PC-3 (cell line): ENCODE data around the gene ZAP70. TPM values are rescaled to one million over a fixed set of nuclear protein-coding genes. Genes with fewer than 3 reads are reported as not detected.

Experiments
- ATAC-seq: fragments of 200-7000 bp; cut with Tn5 transposase; 2 replicates; pipeline ENCODE4 v1.9.1; 2020; ENCODE audit warnings: mild to moderate bottlenecking, moderate library complexity
- Bru-seq: library from RNA; stranded (reverse); fragments of 400-500 nt; gene quantifications from one replicate; lab custom pipeline; 2021; lab: Mats Ljungman, UMichigan
- BruChase-seq, 2 experiments: library from RNA; stranded (reverse); fragments of 400-500 nt; gene quantifications; one replicate each; lab custom pipeline; 2021; lab: Mats Ljungman, UMichigan
- BruUV-seq: library from RNA; stranded (reverse); fragments of 400-500 nt; replicated peaks from 2 replicates; lab custom pipeline; 2021; lab: Mats Ljungman, UMichigan
- CTCF ChIA-PET: fragments of 300-600 bp; sonication (Branson Sonifier 250); formaldehyde crosslinking; loops from one replicate; lab custom pipeline; 2022; ENCODE audit warnings: antibody characterized with exemption; lab: Charles Lee
- POLR2A ChIA-PET: fragments of 300-600 bp; sonication (Branson Sonifier 250); formaldehyde crosslinking; loops from one replicate; lab custom pipeline; 2022; ENCODE audit warnings: antibody characterized with exemption; ENCODE audit not compliant: unreplicated experiment; lab: Charles Lee
- DNase-seq: peaks from one replicate; pipeline ENCODE4 v3.0.0-alpha.2; 2015
- H2AFZ ChIP-seq: fragments of 300-600 bp; sonication (generic); 2 replicates; pipeline ENCODE4 v1.6.0; 2016; ENCODE audit warnings: antibody characterized with exemption, low read length
- H3F3A ChIP-seq: fragments of 300-600 bp; sonication (generic); one replicate; pipeline ENCODE4 v1.6.0; 2017; ENCODE audit warnings: antibody characterized with exemption, low read length, control low read depth, mild to moderate bottlenecking; ENCODE audit not compliant: unreplicated experiment
- H3K27ac ChIP-seq: fragments of 300-600 bp; sonication (generic); 2 replicates; pipeline ENCODE4 v1.5.1; 2016; ENCODE audit warnings: mild to moderate bottlenecking, low read length
- H3K27me3 ChIP-seq: fragments of 300-600 bp; sonication (generic); 2 replicates; pipeline ENCODE4 v1.6.1; 2016; ENCODE audit warnings: low read length, mixed read lengths
- H3K36me3 ChIP-seq: fragments of 300-600 bp; sonication (generic); 2 replicates; pipeline ENCODE4 v1.6.1; 2016; ENCODE audit warnings: low read depth, mixed run types, low read length, mixed read lengths
- H3K4me1 ChIP-seq: fragments of 300-600 bp; sonication (generic); 2 replicates; pipeline ENCODE4 v1.5.1; 2016; ENCODE audit warnings: low read length; ENCODE audit not compliant: insufficient read depth
- H3K4me2 ChIP-seq: fragments of 300-600 bp; sonication (generic); 2 replicates; pipeline ENCODE4 v1.6.0; 2016; ENCODE audit warnings: low read length
- H3K4me3 ChIP-seq: fragments of 300-600 bp; sonication (generic); 2 replicates; pipeline ENCODE4 v1.5.1; 2016; ENCODE audit warnings: mild to moderate bottlenecking, low read length, mixed read lengths
- H3K79me2 ChIP-seq: fragments of 300-600 bp; sonication (generic); 2 replicates; pipeline ENCODE4 v1.6.1; 2017; ENCODE audit warnings: low read length, mixed read lengths
- H3K9ac ChIP-seq: fragments of 300-600 bp; sonication (generic); 2 replicates; pipeline ENCODE4 v1.6.0; 2016; ENCODE audit warnings: mild to moderate bottlenecking, low read length
- H3K9me2 ChIP-seq: fragments of 300-600 bp; sonication (generic); replicated peaks from 2 replicates; pipeline ENCODE4 v1.6.1; 2016; ENCODE audit warnings: mixed run types, low read length, mixed read lengths
- H3K9me3 ChIP-seq: fragments of 300-600 bp; sonication (generic); 2 replicates; pipeline ENCODE4 v1.6.1; 2016; ENCODE audit warnings: low read length, mixed read lengths
- H4K20me1 ChIP-seq: fragments of 300-600 bp; sonication (generic); 2 replicates; pipeline ENCODE4 v1.6.1; 2016; ENCODE audit warnings: low read length, mixed read lengths
- CTCF ChIP-seq: fragments of 300-600 bp; sonication (generic); conservative IDR thresholded peaks from 2 replicates; pipeline ENCODE4 v1.5.1; 2017; ENCODE audit warnings: antibody characterized with exemption, low read depth, mild to moderate bottlenecking, low read length
- EZH2 ChIP-seq: fragments of 300-600 bp; sonication (generic); IDR thresholded peaks from one replicate; pipeline ENCODE4 v1.6.1; 2017; ENCODE audit warnings: antibody characterized with exemption, mild to moderate bottlenecking, low read length; ENCODE audit not compliant: unreplicated experiment
- EZH2phosphoT487 ChIP-seq: fragments of 300-600 bp; sonication (generic); IDR thresholded peaks from 2 replicates; pipeline ENCODE4 v1.6.1; 2018; ENCODE audit warnings: mild to moderate bottlenecking, antibody characterized with exemption, low read length, borderline replicate concordance
- intact Hi-C: fragments of 100-400 bp; cut with micrococcal nuclease; formaldehyde crosslinking; loops from 2 replicates; pipeline ENCODE4 v1.9.0; 2023
- long read RNA-seq: library from polyadenylated mRNA; unstranded; transcript quantifications from one replicate; pipeline ENCODE4 v2.0.0, GENCODE V29; 2021; ENCODE audit not compliant: unreplicated experiment
- total RNA-seq: library from RNA; depleted of rRNA; stranded (reverse); fragments of >200 nt; gene quantifications from 2 replicates; pipeline ENCODE4 v1.2.3, GENCODE V29; 2014; rRNA removed

Gene ZAP70
- total RNA-seq (not detected in 2 replicates), Bru-seq, nascent RNA (percentile 11 among the genes with signal in this experiment), BruChase-seq, experiment 1, labeled RNA remaining after a 6-hour chase (percentile 25 among the genes with signal in this experiment), BruChase-seq, experiment 2, labeled RNA remaining after a 2-hour chase (percentile 23 among the genes with signal in this experiment)
- long read RNA-seq = 0 reads

GRCh38 chr2:97713296-97714083, at the start of gene ZAP70:
ZAP70 (plus strand) TSS chr2:97713576; CDS start chr2:97724037, 10,461 bp downstream.
- BruUV-seq = no TSS peak
- no peak within 1 kb of the TSS for H3K4me2 ChIP-seq
- H3K9ac ChIP-seq = no peak within 1 kb of the TSS
- no peaks in the 10 kb centered on the region for H3K4me1 ChIP-seq
- H3K27ac ChIP-seq = no peak within 1 kb of the TSS
- no peaks in the 10 kb centered on the region for H3F3A ChIP-seq
- H3K27me3 ChIP-seq = no peaks in the 10 kb centered on the region
- TF ChIP-seq CTCF (no peak), EZH2 (no peak), EZH2phosphoT487 (no peak)
- CTCF ChIA-PET = no interaction called here
- ATAC-seq = no peak
- no peaks in the 10 kb centered on the region for H3K9me3 ChIP-seq
- no peaks in the 10 kb centered on the region for H3K9me2 ChIP-seq
- POLR2A ChIA-PET = no interaction called here
- no peak within 1 kb of the TSS for H3K4me3 ChIP-seq
- H4K20me1 ChIP-seq = no peaks in the 10 kb centered on the region
- H3K79me2 ChIP-seq = no peaks in the 10 kb centered on the region
- H2AFZ ChIP-seq = no peak within 1 kb of the TSS
- no peak for DNase-seq
- intact Hi-C loops = no loop called here
- no peaks in the 10 kb centered on the region for H3K36me3 ChIP-seq

GRCh38 chr2:97663626-97663961, 49.8 kb upstream of the ZAP70 start:
- Histone ChIP-seq H3K27ac (peak overlapping the region; percentile 77), H3F3A (peaks cover 4% of the 10 kb centered on the region), H3K79me2 (peaks cover 35% of the 10 kb centered on the region), H3K4me2 (peak overlapping the region; percentile 96), H3K27me3 (no peaks in the 10 kb centered on the region), H3K4me3 (peak overlapping the region; percentile 81), H3K9ac (peak overlapping the region; percentile 80), H3K9me2 (no peaks in the 10 kb centered on the region), H4K20me1 (0 out of 2 replicates have a peak, but pooled peaks cover 8% of the 10 kb centered on the region), H3K36me3 (no peaks in the 10 kb centered on the region; the same call in 1 of the 2 replicates), H3K9me3 (no peaks in the 10 kb centered on the region), H3K4me1 (peaks cover 24% of the 10 kb centered on the region), H2AFZ (peak overlapping the region; percentile 62)
- TF ChIP-seq CTCF (no peak), EZH2phosphoT487 (no peak), EZH2 (no peak)
- intact Hi-C loops = no loop called here
- no peak for DNase-seq
- BruUV-seq = no TSS peak
- CTCF ChIA-PET = interaction anchor here (0.6 to 1.5 kb wide), 5 partner anchors 12 to 73 kb away, joined by 3 to 16 read pairs (median 8); partner anchors contain the start of genes ANKRD36B and COX5B
- ATAC-seq = no peak
- POLR2A ChIA-PET = interaction anchor here (0.5 to 1.3 kb wide), 2 partner anchors 18 to 42 kb away, joined by 11 to 12 read pairs; partner anchors contain the start of gene COX5B
